ENCODE results near the gene CARD11.

- no peak for TF ChIP-seq POLR2A (IDR thresholded peaks at IDR 0.05)
- no peak for TF ChIP-seq CTCF (IDR thresholded peaks at IDR 0.05)
Observed at GRCh38 chr7:3078514-3078913, 34.8 kb upstream of the CARD11 start.

Data from suprapubic skin (tissue), 3 donors.